ENCODE measurements around the gene LPCAT1.

GRCh38 chr5:1428107-1428506, 95.7 kb downstream of the LPCAT1 start:
- TF ChIP-seq CTCF (IDR thresholded peaks at IDR 0.05; ENCODE audit: extremely low read depth in 1 of 2, insufficient read depth in 1 of 2, low read depth in 1 of 2, low read length in 2 of 2): no peak
- no peak for TF ChIP-seq POLR2A (IDR thresholded peaks at IDR 0.05; ENCODE audit: low read depth, low read length)
- TF ChIP-seq EZH2 (IDR thresholded peaks at IDR 0.05; ENCODE audit: borderline replicate concordance, low read depth, low read length, severe bottlenecking): no peak
- no peak for TF ChIP-seq FOS (IDR thresholded peaks at IDR 0.05; ENCODE audit: borderline replicate concordance, insufficient read depth, low read length)
- no peak for TF ChIP-seq MAX (IDR thresholded peaks at IDR 0.05; ENCODE audit: insufficient read depth, insufficient read length)
- no peak for TF ChIP-seq POLR2AphosphoS5 (IDR thresholded peaks at IDR 0.05; ENCODE audit: insufficient read depth, low read depth, low read length)
- TF ChIP-seq JUN (IDR thresholded peaks at IDR 0.05; ENCODE audit: borderline replicate concordance, insufficient read depth, insufficient read length, low read depth): no peak
- TF ChIP-seq MYC (IDR thresholded peaks at IDR 0.05; ENCODE audit: low read depth, low read length): no peak
